Measurements from ENCODE around the gene KLRF1. TPM values are rescaled to one million over a fixed set of nuclear protein-coding genes. Genes with fewer than 3 reads are reported as not detected.

KLRF1 gene
- total RNA-seq, 4 donors from 2014 or later, result not detected

DNA sequence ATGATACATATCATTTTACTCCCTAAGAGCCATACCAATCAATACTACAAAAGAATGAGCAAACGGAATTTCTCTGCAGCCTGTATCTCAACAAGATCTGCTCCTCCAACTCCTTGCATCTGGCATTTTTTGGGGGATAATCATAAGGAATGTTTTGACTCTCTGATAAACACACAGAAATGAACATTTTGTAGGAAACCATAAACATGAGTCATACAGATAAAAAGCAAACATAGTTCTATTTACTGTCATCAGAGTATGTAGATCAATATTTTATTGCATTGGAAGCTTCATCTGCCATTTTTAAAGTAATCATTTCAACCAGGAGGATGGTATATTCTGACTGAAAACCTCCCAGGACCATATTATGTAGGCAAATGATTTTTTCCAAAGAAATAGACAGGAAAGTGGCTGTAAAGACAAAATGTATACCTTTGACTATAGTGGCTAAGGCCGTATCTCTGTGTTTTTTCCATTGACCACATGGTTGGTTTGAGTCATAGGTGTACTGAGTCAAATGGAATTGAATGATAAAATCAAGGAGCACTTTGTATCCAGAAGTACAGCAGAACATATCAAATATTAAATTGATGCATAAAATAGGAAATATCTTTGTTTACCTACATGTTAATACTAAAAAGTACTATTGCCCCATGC is 34.2 kb upstream of the KLRF1 start:
- 85 to 88% methylated on average over 2 of the region's 2 CpGs for WGBS, 2 donors (ENCODE audit: low coverage in 1 of 2)
- Histone ChIP-seq H3K4me3 (no peak overlapping the region), H3K27me3 (no peaks in the 10 kb centered on the region), H3K27ac (no peak overlapping the region), H3K36me3 (no peaks in the 10 kb centered on the region), H3K9me3 (no peaks in the 10 kb centered on the region), H3K4me1 (no peaks in the 10 kb centered on the region)
- TF ChIP-seq POLR2AphosphoS5 (IDR thresholded peaks at IDR 0.05) (no peak), EP300 (IDR thresholded peaks at IDR 0.05) (no peak), POLR2A (IDR thresholded peaks at IDR 0.05) (no peak)
- TF ChIP-seq, protein P1, sequence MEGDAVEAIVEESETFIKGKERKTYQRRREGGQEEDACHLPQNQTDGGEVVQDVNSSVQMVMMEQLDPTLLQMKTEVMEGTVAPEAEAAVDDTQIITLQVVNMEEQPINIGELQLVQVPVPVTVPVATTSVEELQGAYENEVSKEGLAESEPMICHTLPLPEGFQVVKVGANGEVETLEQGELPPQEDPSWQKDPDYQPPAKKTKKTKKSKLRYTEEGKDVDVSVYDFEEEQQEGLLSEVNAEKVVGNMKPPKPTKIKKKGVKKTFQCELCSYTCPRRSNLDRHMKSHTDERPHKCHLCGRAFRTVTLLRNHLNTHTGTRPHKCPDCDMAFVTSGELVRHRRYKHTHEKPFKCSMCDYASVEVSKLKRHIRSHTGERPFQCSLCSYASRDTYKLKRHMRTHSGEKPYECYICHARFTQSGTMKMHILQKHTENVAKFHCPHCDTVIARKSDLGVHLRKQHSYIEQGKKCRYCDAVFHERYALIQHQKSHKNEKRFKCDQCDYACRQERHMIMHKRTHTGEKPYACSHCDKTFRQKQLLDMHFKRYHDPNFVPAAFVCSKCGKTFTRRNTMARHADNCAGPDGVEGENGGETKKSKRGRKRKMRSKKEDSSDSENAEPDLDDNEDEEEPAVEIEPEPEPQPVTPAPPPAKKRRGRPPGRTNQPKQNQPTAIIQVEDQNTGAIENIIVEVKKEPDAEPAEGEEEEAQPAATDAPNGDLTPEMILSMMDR (IDR thresholded peaks at IDR 0.05), result no peak
- ATAC-seq, result no peak

DNA sequence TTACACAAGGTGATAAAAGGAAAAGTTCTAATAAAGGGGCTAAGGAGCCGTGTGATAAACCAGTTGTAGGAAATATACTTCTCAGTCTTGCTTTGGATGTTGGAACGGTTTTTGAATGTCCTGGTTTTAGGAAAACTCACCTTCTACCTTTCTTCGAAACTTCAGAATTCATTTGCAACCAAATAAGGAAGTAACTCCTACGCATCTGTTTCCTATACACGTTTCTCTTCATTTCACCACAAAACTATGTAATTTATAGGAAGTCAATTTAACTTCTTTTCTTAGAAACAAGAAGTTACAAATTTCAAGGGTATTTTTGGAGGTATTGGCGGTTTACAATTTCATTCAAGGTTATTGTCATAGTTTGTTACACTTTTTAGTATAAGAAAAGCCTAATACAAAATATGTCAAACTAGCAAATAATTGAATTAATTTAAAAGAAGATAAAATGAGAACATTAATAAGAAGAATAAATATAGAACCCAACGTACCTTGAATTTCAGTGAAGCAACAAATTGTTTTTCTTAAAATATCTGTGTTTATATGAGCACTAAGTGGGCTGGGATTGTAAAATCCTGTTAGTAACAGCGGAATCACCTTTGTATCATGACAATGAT is 33.4 kb upstream of the KLRF1 start:
- H3K36me3 ChIP-seq, result no peaks in the 10 kb centered on the region
- H3K27me3 ChIP-seq, result no peaks in the 10 kb centered on the region
- 57 to 77% methylated on average over 8 of the region's 8 CpGs for WGBS, 2 donors (ENCODE audit: low coverage in 1 of 2)
- ATAC-seq, result no peak
- H3K4me1 ChIP-seq, result no peaks in the 10 kb centered on the region
- TF ChIP-seq, protein P1 (IDR thresholded peaks at IDR 0.05), result no peak
- TF ChIP-seq EP300 (IDR thresholded peaks at IDR 0.05), result no peak
- no peaks in the 10 kb centered on the region for H3K9me3 ChIP-seq
- H3K27ac ChIP-seq, result no peak overlapping the region
- H3K4me3 ChIP-seq, result no peak overlapping the region

DNA sequence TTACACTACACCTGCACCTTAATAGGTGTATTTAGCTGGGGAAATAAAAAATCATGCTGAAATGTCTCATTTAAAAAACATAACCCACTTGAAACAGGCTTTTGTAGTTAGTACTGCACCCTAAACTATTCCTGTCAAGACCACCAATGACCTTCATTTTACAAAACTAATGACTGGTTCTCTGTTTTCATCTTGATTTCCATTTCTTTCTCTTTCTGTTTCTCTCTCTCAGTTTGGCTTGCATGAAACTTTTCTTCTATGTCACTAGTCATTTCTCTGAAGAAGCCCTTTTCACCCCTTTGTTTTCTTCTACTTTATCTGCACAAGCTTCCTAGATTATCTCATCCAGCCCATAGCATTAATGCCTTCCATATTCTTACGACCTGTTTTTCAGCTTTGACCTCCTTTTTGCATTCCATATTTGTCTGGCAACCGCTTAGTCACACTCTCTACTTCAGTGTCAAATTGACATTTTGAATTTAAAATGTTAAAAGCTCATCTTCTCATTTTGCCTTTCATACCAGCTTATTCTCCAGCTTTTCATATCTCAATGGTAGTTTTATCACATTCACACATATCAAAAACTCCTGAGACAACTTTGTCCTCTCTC is 32.7 kb upstream of the KLRF1 start:
- no peaks in the 10 kb centered on the region for H3K9me3 ChIP-seq
- no peak overlapping the region for H3K4me3 ChIP-seq
- no peaks in the 10 kb centered on the region for H3K4me1 ChIP-seq
- H3K36me3 ChIP-seq, result no peaks in the 10 kb centered on the region
- TF ChIP-seq, protein P1 (IDR thresholded peaks at IDR 0.05), result no peak
- TF ChIP-seq POLR2AphosphoS5 (IDR thresholded peaks at IDR 0.05), result no peak
- no peak for TF ChIP-seq POLR2A (IDR thresholded peaks at IDR 0.05)
- no peak for TF ChIP-seq EP300 (IDR thresholded peaks at IDR 0.05)
- 69 to 83% methylated on average over 2 of the region's 2 CpGs for WGBS, 2 donors (ENCODE audit: low coverage in 1 of 2)
- ATAC-seq, result no peak
- H3K27ac ChIP-seq, result no peak overlapping the region
- H3K27me3 ChIP-seq, result no peaks in the 10 kb centered on the region

DNA sequence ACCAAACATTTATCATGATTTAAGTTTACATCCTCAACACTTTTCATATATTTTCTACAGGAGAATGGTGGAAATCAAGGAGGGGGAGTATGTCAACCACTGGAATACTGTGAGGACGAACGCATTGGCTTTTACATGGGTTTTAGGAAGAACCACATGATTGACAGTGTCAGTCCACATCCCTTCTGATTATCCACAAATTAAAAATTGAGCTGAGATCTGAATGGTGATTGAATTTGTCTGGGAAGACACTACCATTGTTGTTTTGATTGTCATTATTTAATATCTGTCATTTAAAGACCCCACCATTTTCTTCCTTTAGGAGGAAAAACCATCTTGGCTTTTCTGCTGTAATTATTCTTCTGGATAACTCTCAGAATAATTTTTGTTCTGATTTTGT is 31.3 kb upstream of the KLRF1 start:
- WGBS, 2 donors (ENCODE audit: low coverage in 1 of 2), result 77 to 93% methylated on average over 2 of the region's 2 CpGs

More for the DNA sequence above, 31.3 kb upstream of the KLRF1 start:
- Histone ChIP-seq H3K36me3 (no peaks in the 10 kb centered on the region), H3K4me1 (no peaks in the 10 kb centered on the region), H3K27ac (no peak overlapping the region), H3K4me3 (no peak overlapping the region), H3K27me3 (no peaks in the 10 kb centered on the region), H3K9me3 (no peaks in the 10 kb centered on the region)
- ATAC-seq, result no peak
- TF ChIP-seq, protein P1 (IDR thresholded peaks at IDR 0.05), result no peak
- TF ChIP-seq POLR2A (IDR thresholded peaks at IDR 0.05) (no peak), POLR2AphosphoS5 (IDR thresholded peaks at IDR 0.05) (no peak), EP300 (IDR thresholded peaks at IDR 0.05) (no peak)

Data from gastroesophageal sphincter (tissue), 4 donors.